NCI-H226 (cell line): ENCODE data around the gene TGM2.

Experiments
- DNase-seq: peaks from one replicate; pipeline ENCODE4 v3.0.0-alpha.2; 2015

Gene TGM2

GRCh38 chr20:38173237-38174156 is 8.4 kb upstream of the TGM2 start:
- peak; percentile 93 for DNase-seq

GRCh38 chr20:38172408-38172807 is 7.3 kb upstream of the TGM2 start:
- DNase-seq = peak; percentile 26

DNA sequence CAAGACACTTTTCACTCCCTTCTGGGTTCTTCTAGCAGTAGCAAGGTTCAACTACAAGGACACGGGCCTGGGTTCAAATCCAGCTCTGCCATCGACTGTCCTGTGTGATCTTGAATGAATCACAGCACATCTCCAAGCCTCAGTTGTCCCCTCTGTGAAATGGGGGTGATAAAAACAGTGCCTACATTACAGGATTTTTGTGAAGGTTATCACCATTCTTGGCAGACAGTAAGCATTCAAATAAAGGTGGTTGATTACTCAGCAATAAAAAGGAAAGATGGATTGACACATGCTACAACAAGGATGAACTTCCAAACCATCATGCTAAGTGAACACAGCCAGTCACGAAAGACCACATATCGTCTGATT is 6.6 kb upstream of the TGM2 start:
- DNase-seq = no peak

DNA sequence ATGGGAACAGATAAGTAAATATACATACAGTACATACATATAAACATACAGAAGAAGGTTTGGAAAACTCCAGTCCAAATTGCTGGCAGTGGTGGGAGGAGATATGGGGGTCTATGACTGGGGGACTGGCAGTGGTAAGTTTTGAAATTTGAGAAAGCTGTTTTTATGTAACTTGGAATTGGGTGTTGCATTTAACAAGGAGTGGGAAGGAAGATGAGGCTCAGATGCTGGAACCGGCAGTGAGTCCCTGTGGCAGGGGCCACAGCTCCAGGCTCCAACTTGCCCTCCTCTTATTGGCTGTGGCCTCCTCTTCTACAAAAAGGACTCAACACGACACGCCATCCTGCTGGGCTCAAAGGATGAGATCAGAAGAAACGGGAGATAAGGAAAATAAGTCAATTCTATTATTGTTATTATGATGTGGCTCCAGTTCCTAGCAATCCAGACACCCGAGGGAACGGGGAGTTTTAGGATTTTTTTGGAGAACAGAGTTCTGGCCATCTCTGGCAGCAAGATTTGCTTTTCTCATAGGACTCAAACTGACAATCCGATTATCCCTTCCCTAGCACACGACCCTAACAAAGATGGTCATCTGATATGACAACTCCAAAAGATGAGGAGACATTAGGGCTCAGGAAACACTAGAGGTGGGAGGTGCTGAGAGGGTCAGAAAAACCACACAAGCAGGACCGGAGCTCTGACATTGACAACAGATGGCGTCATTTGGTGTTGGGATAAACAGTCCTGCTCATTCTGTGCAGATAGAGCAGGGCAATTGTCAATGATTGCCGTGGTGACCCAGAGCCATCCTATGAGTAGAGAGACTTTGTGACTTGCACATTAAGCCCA is 6.0 kb upstream of the TGM2 start:
- no peak for DNase-seq

- DNase-seq = no peak
Observed at GRCh38 chr20:38170219-38170825, 5.3 kb upstream of the TGM2 start.

- no peak for DNase-seq
Observed at GRCh38 chr20:38169636-38170193, 4.6 kb upstream of the TGM2 start.

- no peak for DNase-seq
Observed at GRCh38 chr20:38168791-38169589, 3.9 kb upstream of the TGM2 start.

DNA sequence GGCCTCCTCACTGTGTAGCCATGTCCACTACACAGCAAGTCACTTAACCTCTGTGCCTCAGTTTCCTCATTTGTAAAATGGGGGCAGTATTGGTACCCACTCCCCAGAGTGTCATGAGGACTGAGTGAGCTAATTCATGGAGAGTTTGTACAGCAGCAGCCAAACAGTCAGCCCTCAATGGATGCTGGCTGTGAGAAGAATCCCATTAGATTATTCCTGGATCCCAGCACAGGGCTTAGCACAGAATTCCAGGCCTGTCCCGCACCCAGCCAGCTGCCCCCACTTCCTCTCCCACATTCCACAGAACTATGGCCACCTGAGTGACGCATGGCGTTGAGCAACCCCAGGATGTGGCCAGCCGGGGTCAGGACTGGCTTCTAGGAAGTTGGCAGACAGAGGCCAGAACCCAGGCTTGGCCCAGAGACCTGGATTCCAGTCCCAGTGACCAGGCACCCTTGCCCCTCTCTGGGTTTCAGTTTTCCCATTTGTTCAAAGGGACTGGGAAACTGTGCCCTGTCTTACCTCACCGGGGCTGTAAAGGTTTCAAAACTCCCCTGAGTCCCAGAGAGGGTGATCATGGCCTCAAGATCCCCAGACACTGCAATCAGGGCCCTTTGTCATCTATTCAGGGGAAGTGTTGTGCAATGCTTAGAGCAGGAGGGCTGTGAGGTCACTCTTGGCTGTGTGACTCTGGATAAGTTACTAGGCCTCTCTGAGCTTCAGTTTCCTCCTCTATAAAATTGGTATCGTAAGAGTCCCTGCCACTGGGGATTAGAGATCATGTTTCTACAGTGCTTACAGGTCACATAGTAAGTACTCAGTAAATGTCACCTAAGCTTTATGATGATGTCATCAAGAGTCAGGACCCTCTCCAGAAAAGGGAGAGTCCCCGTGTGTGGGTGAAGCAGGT is 3.0 kb upstream of the TGM2 start:
- peak; percentile 98 for DNase-seq

DNA sequence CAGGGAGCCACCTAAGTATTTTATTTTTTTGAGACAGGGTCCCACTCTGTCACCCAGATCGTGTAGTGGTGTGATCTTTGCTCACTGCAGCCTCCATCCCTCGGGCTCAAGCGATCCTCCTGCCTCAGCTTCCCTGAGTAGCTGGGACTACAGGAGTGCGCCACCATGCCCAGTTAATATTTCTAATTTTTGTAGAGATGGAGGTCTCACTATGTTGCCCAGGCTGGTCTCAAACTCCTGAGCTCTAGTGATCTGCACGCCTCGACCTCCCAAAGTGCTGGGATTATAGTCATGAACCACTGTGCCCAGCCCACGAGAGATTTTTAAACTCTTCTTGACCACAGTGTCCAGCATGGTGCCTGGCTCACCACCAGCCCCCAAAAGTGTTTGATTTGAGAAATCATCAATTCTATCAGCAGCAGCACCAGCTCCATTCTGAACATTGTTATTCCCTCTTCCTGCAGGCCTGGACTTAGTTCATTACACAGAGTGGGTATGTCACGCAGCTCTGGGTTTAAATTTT is 2.3 kb upstream of the TGM2 start:
- no peak for DNase-seq

GRCh38 chr20:38166703-38167233 is 1.7 kb upstream of the TGM2 start:
- no peak for DNase-seq

- no peak for DNase-seq
Observed at GRCh38 chr20:38165966-38166702, 1.1 kb upstream of the TGM2 start.

GRCh38 chr20:38164624-38165088 is 414 bp downstream of the TGM2 start:
- DNase-seq = no peak

GRCh38 chr20:38164069-38164468 is 1.0 kb downstream of the TGM2 start:
- no peak for DNase-seq

DNA sequence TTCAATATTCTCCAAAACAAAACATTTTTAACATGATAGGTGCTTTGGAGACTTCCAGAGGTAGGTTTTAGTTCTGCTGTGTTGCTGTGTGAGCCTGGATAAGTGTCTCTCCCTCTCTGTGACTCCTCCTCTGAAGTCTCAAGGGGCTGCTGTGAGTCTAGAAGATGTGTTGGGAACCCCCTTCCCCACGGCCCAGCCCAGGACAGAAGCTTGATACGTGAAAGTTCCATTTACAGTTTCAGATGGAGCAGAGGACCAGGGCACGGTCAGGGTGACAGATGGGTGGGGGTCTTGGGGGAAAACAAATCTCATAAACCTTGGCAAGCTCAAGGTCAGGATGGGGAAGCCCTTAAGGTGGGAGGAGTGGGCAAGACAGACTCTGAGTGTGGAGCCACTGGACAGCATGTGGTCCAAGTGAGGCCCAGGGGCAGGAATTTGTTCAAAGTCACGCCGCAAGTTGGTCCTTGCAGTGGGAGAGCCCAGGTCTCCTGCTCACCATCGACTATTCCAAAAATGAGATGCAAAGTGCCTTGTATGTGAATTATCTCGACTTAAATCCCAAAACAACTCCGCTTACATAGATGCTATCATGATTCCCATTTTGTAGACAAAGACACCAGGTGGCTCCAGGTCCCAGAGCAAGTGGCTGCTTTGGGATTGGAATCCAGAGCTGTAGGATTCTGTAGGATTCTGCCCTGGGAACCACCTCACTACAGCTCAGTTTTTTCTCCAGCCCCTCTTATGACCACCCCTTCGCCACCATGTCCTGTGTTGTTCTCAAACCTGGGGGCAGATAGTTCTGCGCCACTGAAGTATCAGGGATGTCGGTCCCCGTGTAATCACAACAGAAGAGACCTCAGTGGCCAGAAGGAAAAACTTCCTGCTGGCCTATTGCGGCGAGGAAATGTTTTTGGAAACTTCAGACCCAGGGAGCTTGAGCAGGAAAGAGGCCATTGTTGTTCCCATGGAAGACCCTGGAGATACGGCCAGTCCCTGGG is 1.9 kb downstream of the TGM2 start:
- DNase-seq = no peak

GRCh38 chr20:38162149-38162548 is 2.9 kb downstream of the TGM2 start:
- DNase-seq = no peak

GRCh38 chr20:38161412-38161774 is 3.7 kb downstream of the TGM2 start:
- DNase-seq = no peak

GRCh38 chr20:38159957-38160756 is 4.9 kb downstream of the TGM2 start:
- no peak for DNase-seq

- DNase-seq = no peak
Observed at GRCh38 chr20:38159566-38159956, 5.5 kb downstream of the TGM2 start.
